HL-60 (cell line): ENCODE data around the gene DDX20.

Source experiments
- GABPA ChIP-seq: IDR thresholded peaks from 2 replicates; pipeline ENCODE4 v1.6.1; 2012; ENCODE audit warnings: low read depth
- SPI1 ChIP-seq: IDR thresholded peaks from 2 replicates; pipeline ENCODE4 v1.6.1; 2012; ENCODE audit warnings: low read depth, mild to moderate bottlenecking, borderline replicate concordance
- TF ChIP-seq, protein P1 (sequence below): IDR thresholded peaks from one replicate; pipeline ENCODE4 v1.5.1; 2011; ENCODE audit warnings: low read length, control low read depth, inconsistent platforms; ENCODE audit not compliant: insufficient read depth
- TF ChIP-seq, protein P2 (sequence below): IDR thresholded peaks from 2 replicates; pipeline ENCODE4 v1.6.1; 2012; ENCODE audit warnings: low read depth; ENCODE audit not compliant: insufficient replicate concordance

DNA sequence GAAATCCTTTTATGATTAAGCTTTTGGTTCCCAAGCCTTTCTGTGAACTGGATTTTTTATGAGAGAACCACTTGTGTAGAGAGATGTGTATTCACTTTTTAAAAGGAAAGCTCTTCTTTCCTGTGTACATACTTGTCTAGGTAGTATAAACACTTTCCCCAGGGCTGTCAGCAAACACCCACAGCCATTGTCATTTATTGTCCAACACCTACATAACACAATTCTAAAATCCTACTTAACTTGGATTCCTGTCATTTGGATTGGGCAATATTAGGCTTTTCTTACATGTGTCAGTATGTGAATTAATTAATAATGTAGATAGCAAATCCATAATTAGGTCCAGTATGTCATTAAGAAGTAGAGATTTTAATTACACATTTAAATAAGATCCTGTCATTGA lies 12.3 kb downstream of the DDX20 start:
- TF ChIP-seq, protein P1, sequence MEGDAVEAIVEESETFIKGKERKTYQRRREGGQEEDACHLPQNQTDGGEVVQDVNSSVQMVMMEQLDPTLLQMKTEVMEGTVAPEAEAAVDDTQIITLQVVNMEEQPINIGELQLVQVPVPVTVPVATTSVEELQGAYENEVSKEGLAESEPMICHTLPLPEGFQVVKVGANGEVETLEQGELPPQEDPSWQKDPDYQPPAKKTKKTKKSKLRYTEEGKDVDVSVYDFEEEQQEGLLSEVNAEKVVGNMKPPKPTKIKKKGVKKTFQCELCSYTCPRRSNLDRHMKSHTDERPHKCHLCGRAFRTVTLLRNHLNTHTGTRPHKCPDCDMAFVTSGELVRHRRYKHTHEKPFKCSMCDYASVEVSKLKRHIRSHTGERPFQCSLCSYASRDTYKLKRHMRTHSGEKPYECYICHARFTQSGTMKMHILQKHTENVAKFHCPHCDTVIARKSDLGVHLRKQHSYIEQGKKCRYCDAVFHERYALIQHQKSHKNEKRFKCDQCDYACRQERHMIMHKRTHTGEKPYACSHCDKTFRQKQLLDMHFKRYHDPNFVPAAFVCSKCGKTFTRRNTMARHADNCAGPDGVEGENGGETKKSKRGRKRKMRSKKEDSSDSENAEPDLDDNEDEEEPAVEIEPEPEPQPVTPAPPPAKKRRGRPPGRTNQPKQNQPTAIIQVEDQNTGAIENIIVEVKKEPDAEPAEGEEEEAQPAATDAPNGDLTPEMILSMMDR: no peak
- TF ChIP-seq, protein P2, sequence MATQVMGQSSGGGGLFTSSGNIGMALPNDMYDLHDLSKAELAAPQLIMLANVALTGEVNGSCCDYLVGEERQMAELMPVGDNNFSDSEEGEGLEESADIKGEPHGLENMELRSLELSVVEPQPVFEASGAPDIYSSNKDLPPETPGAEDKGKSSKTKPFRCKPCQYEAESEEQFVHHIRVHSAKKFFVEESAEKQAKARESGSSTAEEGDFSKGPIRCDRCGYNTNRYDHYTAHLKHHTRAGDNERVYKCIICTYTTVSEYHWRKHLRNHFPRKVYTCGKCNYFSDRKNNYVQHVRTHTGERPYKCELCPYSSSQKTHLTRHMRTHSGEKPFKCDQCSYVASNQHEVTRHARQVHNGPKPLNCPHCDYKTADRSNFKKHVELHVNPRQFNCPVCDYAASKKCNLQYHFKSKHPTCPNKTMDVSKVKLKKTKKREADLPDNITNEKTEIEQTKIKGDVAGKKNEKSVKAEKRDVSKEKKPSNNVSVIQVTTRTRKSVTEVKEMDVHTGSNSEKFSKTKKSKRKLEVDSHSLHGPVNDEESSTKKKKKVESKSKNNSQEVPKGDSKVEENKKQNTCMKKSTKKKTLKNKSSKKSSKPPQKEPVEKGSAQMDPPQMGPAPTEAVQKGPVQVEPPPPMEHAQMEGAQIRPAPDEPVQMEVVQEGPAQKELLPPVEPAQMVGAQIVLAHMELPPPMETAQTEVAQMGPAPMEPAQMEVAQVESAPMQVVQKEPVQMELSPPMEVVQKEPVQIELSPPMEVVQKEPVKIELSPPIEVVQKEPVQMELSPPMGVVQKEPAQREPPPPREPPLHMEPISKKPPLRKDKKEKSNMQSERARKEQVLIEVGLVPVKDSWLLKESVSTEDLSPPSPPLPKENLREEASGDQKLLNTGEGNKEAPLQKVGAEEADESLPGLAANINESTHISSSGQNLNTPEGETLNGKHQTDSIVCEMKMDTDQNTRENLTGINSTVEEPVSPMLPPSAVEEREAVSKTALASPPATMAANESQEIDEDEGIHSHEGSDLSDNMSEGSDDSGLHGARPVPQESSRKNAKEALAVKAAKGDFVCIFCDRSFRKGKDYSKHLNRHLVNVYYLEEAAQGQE: no peak
- TF ChIP-seq SPI1: no peak
- TF ChIP-seq GABPA: no peak
